GM12891 (cell line): Measurements from ENCODE around the gene ORAI1.

Experiments used
- POLR2A ChIP-seq: IDR thresholded peaks from 2 replicates; pipeline ENCODE4 v1.6.1; 2011; ENCODE audit warnings: low read depth, low read length, control low read depth
- POLR2AphosphoS5 ChIP-seq: IDR thresholded peaks from 2 replicates; pipeline ENCODE4 v1.6.1; 2011; ENCODE audit warnings: low read depth, low read length, control low read depth

DNA sequence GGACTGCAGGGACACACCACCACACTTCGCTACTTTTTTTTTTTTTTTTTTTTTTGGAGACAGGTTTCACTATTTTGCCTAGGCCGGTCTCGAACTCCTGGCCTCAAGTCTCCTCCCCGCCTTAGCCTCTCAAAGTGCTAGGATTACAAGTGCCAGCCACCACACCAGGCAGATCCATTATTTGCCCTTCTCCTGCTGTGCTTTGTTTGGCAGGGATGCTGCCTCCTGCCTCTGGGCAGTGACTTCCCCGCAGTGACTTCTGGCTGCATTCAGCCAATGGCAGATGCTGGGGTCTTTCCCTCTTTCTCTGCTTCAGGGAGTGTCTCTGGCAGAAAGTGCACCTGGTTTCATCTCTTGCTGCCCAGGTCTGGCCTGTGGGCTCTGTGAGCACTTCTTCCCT is 49.9 kb downstream of the ORAI1 start:
- TF ChIP-seq POLR2AphosphoS5 (no peak), POLR2A (no peak)
